NCI-H748 treated with DMSO at 0.1 percent for 48 hours (cell line): ENCODE measurements around the gene DCUN1D1.

Experiments used
- DNase-seq: peaks from one replicate; lab custom pipeline; 2025; lab: John Stamatoyannopoulos, UW

The DCUN1D1 gene

GRCh38 chr3:182935803-182936202 lies 44.5 kb downstream of the DCUN1D1 start:
- no peak for DNase-seq

GRCh38 chr3:182925944-182926337 lies 54.4 kb downstream of the DCUN1D1 start:
- no peak for DNase-seq

GRCh38 chr3:182925330-182925943 lies 54.9 kb downstream of the DCUN1D1 start:
- no peak for DNase-seq

- DNase-seq = no peak
Measured at GRCh38 chr3:182921665-182922355, 58.5 kb downstream of the DCUN1D1 start.

GRCh38 chr3:182920515-182921084 lies 59.7 kb downstream of the DCUN1D1 start:
- no peak for DNase-seq

- no peak for DNase-seq
Measured at GRCh38 chr3:182919866-182920357, 60.4 kb downstream of the DCUN1D1 start.

GRCh38 chr3:182917134-182917533 lies 63.2 kb downstream of the DCUN1D1 start:
- no peak for DNase-seq

- DNase-seq = no peak
Measured at GRCh38 chr3:182914341-182914740, 66.0 kb downstream of the DCUN1D1 start.

- no peak for DNase-seq
Measured at GRCh38 chr3:182913889-182914288, 66.4 kb downstream of the DCUN1D1 start.

GRCh38 chr3:182912474-182912873 lies 67.9 kb downstream of the DCUN1D1 start:
- no peak for DNase-seq

GRCh38 chr3:182911782-182912111 lies 68.6 kb downstream of the DCUN1D1 start:
- no peak for DNase-seq

- no peak for DNase-seq
Measured at GRCh38 chr3:182910936-182911781, 69.2 kb downstream of the DCUN1D1 start.

- no peak for DNase-seq
Measured at GRCh38 chr3:182909318-182910040, 70.9 kb downstream of the DCUN1D1 start.

GRCh38 chr3:182908471-182908870 lies 71.9 kb downstream of the DCUN1D1 start:
- DNase-seq = no peak

GRCh38 chr3:182906036-182906435 lies 74.3 kb downstream of the DCUN1D1 start:
- no peak for DNase-seq

- no peak for DNase-seq
Measured at GRCh38 chr3:182905623-182906022, 74.7 kb downstream of the DCUN1D1 start.

- no peak for DNase-seq
Measured at GRCh38 chr3:182904164-182904563, 76.2 kb downstream of the DCUN1D1 start.

GRCh38 chr3:182902236-182902635 lies 78.1 kb downstream of the DCUN1D1 start:
- no peak for DNase-seq

- DNase-seq = no peak
Measured at GRCh38 chr3:182896553-182896952, 83.8 kb downstream of the DCUN1D1 start.

GRCh38 chr3:182895513-182896112 lies 84.7 kb downstream of the DCUN1D1 start:
- DNase-seq = no peak

GRCh38 chr3:182892226-182892625 lies 88.1 kb downstream of the DCUN1D1 start:
- no peak for DNase-seq
